GM12878 (cell line): ENCODE measurements around the gene DBNDD2. TPM values are rescaled to one million over a fixed set of nuclear protein-coding genes. Genes with fewer than 3 reads are reported as not detected.
A peak's percentile ranks its signal among the peaks of the same experiment; 100 is the strongest.

Source experiments
- ATF7 ChIP-seq: fragments of 450-650 bp; IDR thresholded peaks from 2 replicates; pipeline ENCODE4 v1.6.1; 2016; ENCODE audit warnings: low read depth, mild to moderate bottlenecking
- BCL3 ChIP-seq: IDR thresholded peaks from 2 replicates; pipeline ENCODE4 v1.6.1; 2011; ENCODE audit warnings: borderline replicate concordance, low read depth, mild to moderate bottlenecking, moderate library complexity, low read length; ENCODE audit not compliant: insufficient read depth, poor library complexity, severe bottlenecking
- CHD1 ChIP-seq: IDR thresholded peaks from 2 replicates; pipeline ENCODE4 v1.6.1; 2012; ENCODE audit warnings: low read depth, low read length, improper control_type of control experiment
- E2F4 ChIP-seq: IDR thresholded peaks from 2 replicates; pipeline ENCODE4 v1.6.1; 2012; ENCODE audit warnings: low read depth, low read length, improper control_type of control experiment
- GATAD2B ChIP-seq: fragments of 450-650 bp; conservative IDR thresholded peaks from 2 replicates; pipeline ENCODE4 v1.6.1; 2017; ENCODE audit warnings: low read depth, mild to moderate bottlenecking, moderate library complexity
- HDAC2 ChIP-seq: fragments of 200-600 bp; sonication (generic); IDR thresholded peaks from 2 replicates; pipeline ENCODE4 v1.6.1; 2017
- NFXL1 ChIP-seq: fragments of 450-650 bp; IDR thresholded peaks from 2 replicates; pipeline ENCODE4 v1.6.1; 2017; ENCODE audit warnings: antibody characterized with exemption, mild to moderate bottlenecking, borderline replicate concordance
- PAX5 ChIP-seq: IDR thresholded peaks from 2 replicates; pipeline ENCODE4 v1.6.1; 2011; ENCODE audit warnings: low read depth, low read length, borderline replicate concordance
- POLR2A ChIP-seq: IDR thresholded peaks from 2 replicates; pipeline ENCODE4 v1.6.1; 2011; ENCODE audit warnings: low read depth, mild to moderate bottlenecking, low read length
- RELB ChIP-seq: fragments of 450-650 bp; IDR thresholded peaks from 2 replicates; pipeline ENCODE4 v1.6.1; 2017; ENCODE audit warnings: low read depth, mild to moderate bottlenecking, moderate library complexity
- USF2 ChIP-seq: IDR thresholded peaks from 2 replicates; pipeline ENCODE4 v1.6.1; 2011; ENCODE audit warnings: low read depth, low read length, improper control_type of control experiment, borderline replicate concordance
- WRNIP1 ChIP-seq: IDR thresholded peaks from 2 replicates; pipeline ENCODE4 v1.6.1; 2011; ENCODE audit warnings: low read depth, low read length, improper control_type of control experiment, borderline replicate concordance
- ZBTB40 ChIP-seq: fragments of 450-650 bp; IDR thresholded peaks from 2 replicates; pipeline ENCODE4 v1.6.1; 2016; ENCODE audit warnings: mild to moderate bottlenecking, moderate library complexity, borderline replicate concordance
- ZNF207 ChIP-seq: fragments of 450-650 bp; IDR thresholded peaks from 2 replicates; pipeline ENCODE4 v1.6.1; 2014; ENCODE audit warnings: antibody characterized with exemption, mild to moderate bottlenecking, borderline replicate concordance
- ZSCAN29 ChIP-seq: fragments of 450-650 bp; IDR thresholded peaks from 2 replicates; pipeline ENCODE4 v1.6.1; 2017; ENCODE audit warnings: mild to moderate bottlenecking, moderate library complexity
- polyA plus RNA-seq, 11 experiments: library from polyadenylated mRNA; depleted of rRNA in 4 of 11; unstranded in 6 of 11; stranded (reverse) in 5 of 11; fragments of >200 nt; fragmentation: Nextera tagmentation in 4 of 11; fragmentation: Illumina TruSeq in 1 of 11; extraction: Ambion mirVana in 4 of 11; extraction: Trizol in 1 of 11; gene quantifications; 1 replicate in 1 of 11; 2 replicates in 10 of 11; pipeline versions ENCODE4 v1.2.1 to v1.2.3, GENCODE V29; 2011 to 2016; ENCODE audit warnings: inconsistent platforms in 2 of 11, missing spikeins in 2 of 11, low read depth in 1 of 11
- total RNA-seq, 4 experiments: library from RNA; depleted of rRNA in 3 of 4; stranded (reverse); fragments of >200 nt in 3 of 4; fragmentation: Illumina TruSeq in 1 of 4; extraction: Trizol in 1 of 4; gene quantifications; 2 replicates each; pipeline versions ENCODE4 v1.2.1 to v1.2.3, GENCODE V29; 2013 to 2021

The DBNDD2 gene
- total and polyA plus RNA-seq, 10 of the 15 experiments (the other 5 are each of a cell fraction or from before 2014, with no cell fraction given) = 0.17 to 5.7 (median 0.49) TPM; not detected in 1

GRCh38 chr20:45362804-45363610 lies 45.1 kb upstream of the DBNDD2 start, which contains the start of gene SYS1 (continued):
- TF ChIP-seq USF2 (no peak), CHD1 (peak; percentile 95), RELB (peak; percentile 90), BCL3 (no peak), HDAC2 (no peak), GATAD2B (peak; percentile 82; the same call in 1 of the 2 replicates), WRNIP1 (no peak), ZSCAN29 (no peak), E2F4 (no peak), POLR2A (peak; percentile 94), NFXL1 (no peak), ZNF207 (peak; percentile 91; the same call in 1 of the 2 replicates), PAX5 (0 out of 2 replicates have a peak, but pooled peaks have one; percentile 23), ATF7 (peak; percentile 98), ZBTB40 (peak; percentile 86)
